ENCODE results near the gene ZBTB8A. TPM values are rescaled to one million over a fixed set of nuclear protein-coding genes. Genes with fewer than 3 reads are reported as not detected.

The ZBTB8A gene
- total and polyA plus RNA-seq, 2 of the 8 experiments (the other 6 are each of a cell fraction or from before 2014, with no cell fraction given), result 2.9 to 10.4 TPM

Small RNA genes lying within 50 kb of the gene (small RNA-seq; reads per million reads assigned to genes)
- not detected for gene RF00019 (ENCODE audit: insufficient read depth)

Other genes with a start within 250 kb of the ZBTB8A start
- gene HDAC1, start 247.3 kb upstream of the ZBTB8A start, total RNA-seq (2021; fragmentation: NEBNext Ultra II Directional; extraction: Animal tissue kit (Norgen Biotek cat#: 25700)), result 111 and 112 TPM in 2 replicates
- gene HDAC1, start 247.3 kb upstream of the ZBTB8A start, polyA plus RNA-seq (2011; rRNA removed), result 98.6 and 125 TPM in 2 replicates
- gene MARCKSL1, start 203.2 kb upstream of the ZBTB8A start, total RNA-seq (2021; fragmentation: NEBNext Ultra II Directional; extraction: Animal tissue kit (Norgen Biotek cat#: 25700)), result 536 and 557 TPM in 2 replicates
- gene MARCKSL1, start 203.2 kb upstream of the ZBTB8A start, polyA plus RNA-seq (2011; rRNA removed), result 558 and 618 TPM in 2 replicates
- 4.1 and 4.2 TPM in 2 replicates for gene FAM229A, start 176.9 kb upstream of the ZBTB8A start, total RNA-seq (2021; fragmentation: NEBNext Ultra II Directional; extraction: Animal tissue kit (Norgen Biotek cat#: 25700))
- gene FAM229A, start 176.9 kb upstream of the ZBTB8A start, polyA plus RNA-seq (2011; rRNA removed), result 4.2 and 7.5 TPM in 2 replicates
- gene TSSK3, start 176.9 kb upstream of the ZBTB8A start, total RNA-seq (2021; fragmentation: NEBNext Ultra II Directional; extraction: Animal tissue kit (Norgen Biotek cat#: 25700)), result 1.2 and 1.5 TPM in 2 replicates
- 1.2 and 1.9 TPM in 2 replicates for gene TSSK3, start 176.9 kb upstream of the ZBTB8A start, polyA plus RNA-seq (2011; rRNA removed)
- 40.7 and 42.9 TPM in 2 replicates for gene BSDC1, start 145.0 kb upstream of the ZBTB8A start, total RNA-seq (2021; fragmentation: NEBNext Ultra II Directional; extraction: Animal tissue kit (Norgen Biotek cat#: 25700))
- 23.3 and 24.8 TPM in 2 replicates for gene BSDC1, start 145.0 kb upstream of the ZBTB8A start, polyA plus RNA-seq (2011; rRNA removed)
- 3.5 and 3.7 TPM in 2 replicates for gene ZBTB8B, start 74.4 kb upstream of the ZBTB8A start, total RNA-seq (2021; fragmentation: NEBNext Ultra II Directional; extraction: Animal tissue kit (Norgen Biotek cat#: 25700))
- 1.2 and 1.3 TPM in 2 replicates for gene ZBTB8B, start 74.4 kb upstream of the ZBTB8A start, polyA plus RNA-seq (2011; rRNA removed)
- gene ZBTB8OS, start 111.1 kb downstream of the ZBTB8A start, total RNA-seq (2021; fragmentation: NEBNext Ultra II Directional; extraction: Animal tissue kit (Norgen Biotek cat#: 25700)), result 54.1 and 68.0 TPM in 2 replicates
- gene ZBTB8OS, start 111.1 kb downstream of the ZBTB8A start, polyA plus RNA-seq (2011; rRNA removed), result 33.5 and 74.2 TPM in 2 replicates
- gene RBBP4, start 111.8 kb downstream of the ZBTB8A start, total RNA-seq (2021; fragmentation: NEBNext Ultra II Directional; extraction: Animal tissue kit (Norgen Biotek cat#: 25700)), result 397 and 402 TPM in 2 replicates
- gene RBBP4, start 111.8 kb downstream of the ZBTB8A start, polyA plus RNA-seq (2011; rRNA removed), result 93.1 and 147 TPM in 2 replicates
- gene SYNC, start 163.3 kb downstream of the ZBTB8A start, total RNA-seq (2021; fragmentation: NEBNext Ultra II Directional; extraction: Animal tissue kit (Norgen Biotek cat#: 25700)), result 0.17 TPM in 1 of 2 replicates, not detected in the other
- gene SYNC, start 163.3 kb downstream of the ZBTB8A start, polyA plus RNA-seq (2011; rRNA removed), result 0.06 TPM in 1 of 2 replicates, not detected in the other